Caki2 (cell line): ENCODE results near the gene NOCT. TPM values are rescaled to one million over a fixed set of nuclear protein-coding genes. Genes with fewer than 3 reads are reported as not detected.
"Not testable (repeated sequence)": the region's sequence is repeated elsewhere in the genome, so short reads cannot be mapped to it uniquely, and the experiment has no call there.

Source experiments
- DNase-seq: peaks from one replicate; pipeline ENCODE4 v3.0.0-alpha.2; 2015; ENCODE audit warnings: low read depth
- in situ Hi-C: cut with HindIII; loops from 2 replicates; pipeline ENCODE4 v1.10.0; 2016; ENCODE audit warnings: low sequenced_read_pairs, low pct_unique_long_range_greater_than_20kb, mixed read lengths
- total RNA-seq: library from RNA; depleted of rRNA; stranded (reverse); fragments of >200 nt; shearing (Covaris generic); gene quantifications from 2 replicates; pipeline ENCODE4 v1.2.3, GENCODE V29; 2014; ENCODE audit warnings: low replicate concordance

NOCT gene
- total RNA-seq, 1 experiment from 2014 or later = 11.0 TPM

- in situ Hi-C loops = no loop called here
- no peak for DNase-seq
Measured at GRCh38 chr4:139005774-139006173, 9.8 kb upstream of the NOCT start.

GRCh38 chr4:139007640-139008039 is 7.9 kb upstream of the NOCT start:
- DNase-seq = no peak
- in situ Hi-C loops = no loop called here

GRCh38 chr4:139008278-139008677 is 7.3 kb upstream of the NOCT start:
- DNase-seq, in situ Hi-C loops: not testable (repeated sequence)

DNA sequence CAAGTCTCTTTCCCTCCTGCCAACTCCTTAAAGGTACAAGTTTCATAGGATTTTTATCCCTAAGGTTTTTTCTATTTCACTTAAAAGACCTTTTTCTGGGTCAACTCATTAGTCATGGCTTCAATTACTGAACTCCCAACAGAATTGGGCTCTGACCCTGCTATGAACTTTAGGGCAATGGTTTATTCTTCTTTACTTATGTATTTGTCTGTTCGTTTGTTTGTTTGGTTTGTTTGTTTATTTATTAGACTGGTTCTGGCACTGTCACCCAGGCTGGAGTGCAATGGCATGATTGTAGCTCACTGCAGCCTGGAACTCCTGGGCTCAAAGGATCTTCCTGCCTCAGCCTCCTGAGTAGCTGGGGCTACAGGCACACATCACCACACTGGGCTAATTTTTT is 5.9 kb upstream of the NOCT start:
- in situ Hi-C loops = no loop called here

DNA sequence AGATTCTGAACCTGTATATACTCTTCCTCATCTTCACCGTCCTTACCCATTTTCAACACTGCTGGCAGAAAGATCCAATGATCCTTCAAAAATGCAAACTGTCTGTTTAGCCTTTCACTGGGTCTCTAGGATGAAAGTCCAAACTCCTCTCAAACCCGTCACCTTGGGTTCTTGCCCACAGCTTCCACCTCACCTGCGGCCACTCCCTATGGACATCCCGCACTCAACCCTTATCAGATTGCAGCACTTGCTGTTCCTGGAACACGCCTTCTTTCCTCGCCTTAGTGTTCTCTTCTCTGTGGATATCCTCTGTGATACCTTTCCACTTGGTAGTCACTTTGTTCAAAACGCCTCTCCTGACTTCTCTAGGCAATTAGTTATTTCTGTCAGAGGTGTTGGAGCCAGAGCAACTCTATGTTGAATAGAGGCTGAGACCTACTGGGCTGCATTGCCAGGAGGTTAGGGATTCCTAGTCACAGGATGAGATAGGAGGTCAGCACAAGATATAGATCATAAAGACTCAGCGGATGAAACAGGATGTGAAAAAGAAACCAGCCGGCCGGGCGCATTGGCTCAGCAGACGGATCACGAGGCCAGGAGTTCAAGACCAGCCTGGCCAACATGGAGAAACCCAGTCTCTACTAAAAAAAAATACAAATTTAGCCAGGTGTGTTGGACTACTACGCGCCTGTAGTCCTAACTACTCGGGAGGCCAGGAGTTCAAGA is 4.2 kb upstream of the NOCT start:
- in situ Hi-C loops = no loop called here
- no peak for DNase-seq

More for the DNA sequence above, 5.9 kb upstream of the NOCT start:
- no peak for DNase-seq

DNA sequence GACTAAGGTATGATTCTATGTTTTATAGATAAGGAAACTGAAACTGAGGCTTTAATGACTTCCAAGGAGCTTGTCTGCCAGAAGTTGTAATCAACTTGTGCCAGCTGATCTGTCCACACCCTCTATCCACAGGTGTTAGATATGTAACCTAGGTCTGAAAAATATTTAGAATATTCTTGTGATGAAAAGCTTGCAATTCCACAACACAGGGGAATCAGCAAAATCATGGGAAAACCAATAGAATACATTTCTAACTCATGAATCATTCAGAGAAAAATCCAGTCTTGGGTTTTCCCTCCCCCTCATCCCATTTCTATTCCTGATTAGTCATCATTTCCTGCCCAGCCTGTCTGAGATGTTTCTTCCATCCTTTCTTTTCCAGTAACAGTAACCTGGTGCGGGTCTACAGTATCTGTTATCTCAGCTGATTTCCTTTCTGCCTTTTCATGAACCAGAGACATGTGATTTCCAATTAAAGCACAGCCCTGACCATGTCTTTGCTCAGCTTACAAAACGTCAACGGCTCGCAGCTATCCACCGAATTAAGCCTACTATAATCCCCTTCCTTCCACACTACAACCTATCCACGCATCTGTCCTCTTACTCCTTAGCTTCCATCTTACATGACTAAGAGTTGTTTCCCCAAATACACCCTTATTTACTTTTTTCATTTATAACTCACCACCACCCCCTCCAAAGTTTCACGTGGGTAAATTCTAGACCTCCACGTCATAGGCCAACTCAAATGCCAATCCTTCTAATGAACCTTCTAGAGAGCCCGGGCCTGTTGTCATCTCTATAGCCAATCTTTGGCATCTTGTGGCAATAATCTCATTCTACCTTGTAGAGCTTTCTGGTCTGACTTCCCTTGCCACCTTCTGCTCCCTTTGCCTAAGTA is 961 bp upstream of the NOCT start:
- in situ Hi-C loops = no loop called here

DNA sequence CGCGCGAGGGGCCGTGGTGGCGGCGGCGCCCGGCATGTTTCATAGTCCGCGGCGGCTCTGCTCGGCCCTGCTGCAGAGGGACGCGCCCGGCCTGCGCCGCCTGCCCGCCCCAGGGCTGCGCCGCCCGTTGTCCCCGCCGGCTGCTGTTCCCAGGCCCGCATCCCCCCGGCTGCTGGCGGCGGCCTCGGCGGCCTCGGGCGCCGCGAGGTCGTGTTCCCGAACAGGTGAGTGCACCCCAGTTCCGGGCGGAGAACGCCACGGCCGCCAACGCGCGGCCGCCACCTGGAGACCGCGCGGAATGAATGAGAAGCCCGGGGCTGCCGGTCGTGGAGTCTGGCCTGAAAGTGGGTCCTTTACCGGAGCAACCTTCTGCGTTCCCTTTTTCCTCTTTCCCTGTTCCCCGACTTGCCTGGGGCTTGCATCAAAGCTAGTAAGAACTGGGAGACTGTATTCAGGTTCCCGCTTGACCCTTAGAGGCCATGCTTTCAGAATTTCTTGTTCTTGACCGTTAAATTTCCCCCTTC is 429 bp downstream of the NOCT start:
- in situ Hi-C loops = no loop called here

More for the DNA sequence above, 961 bp upstream of the NOCT start:
- DNase-seq = peak; percentile 94

DNA sequence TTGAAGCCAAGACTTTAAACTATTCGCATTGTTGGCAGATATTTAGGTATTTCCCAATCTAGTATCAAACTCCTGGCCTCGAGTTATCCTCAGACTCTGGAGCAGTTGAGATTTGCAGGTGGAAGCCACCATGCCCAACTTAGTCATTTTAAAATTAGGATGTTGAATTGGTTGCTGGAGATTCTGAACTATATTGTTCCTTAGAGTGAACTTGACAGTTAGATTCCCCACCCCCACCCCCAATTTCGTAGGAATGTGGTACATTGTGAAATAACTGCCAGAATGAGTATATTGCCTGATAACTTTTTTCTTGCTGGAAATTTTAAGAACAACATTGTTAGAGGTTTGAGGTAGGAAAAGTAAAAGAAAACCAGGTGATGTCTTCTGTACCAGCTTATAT is 2.3 kb downstream of the NOCT start:
- in situ Hi-C loops = no loop called here
- DNase-seq = no peak

More for the DNA sequence above, 429 bp downstream of the NOCT start:
- no peak for DNase-seq

DNA sequence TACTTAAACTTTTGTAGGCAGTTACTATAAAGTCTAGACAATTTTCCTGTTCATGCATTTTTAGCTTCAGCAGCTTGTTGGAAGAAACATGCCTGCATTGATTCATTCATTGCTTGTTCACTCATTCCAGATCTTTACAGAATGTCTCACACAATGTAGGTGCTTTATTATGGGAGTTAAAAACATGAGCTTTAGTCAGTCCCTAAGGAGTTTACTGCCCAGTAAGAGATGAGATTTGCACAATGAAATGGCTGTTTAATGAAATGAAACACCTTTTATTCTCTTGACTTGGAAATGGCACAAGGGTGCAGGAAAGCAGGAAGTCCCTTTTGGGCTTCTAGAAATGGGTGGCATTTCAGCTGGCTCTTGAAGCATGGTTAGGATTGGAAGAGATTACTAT is 2.9 kb downstream of the NOCT start:
- in situ Hi-C loops = no loop called here
- no peak for DNase-seq

- DNase-seq = no peak
- in situ Hi-C loops = no loop called here
Measured at GRCh38 chr4:139018971-139019758, 3.6 kb downstream of the NOCT start.

GRCh38 chr4:139020384-139020783 is 4.8 kb downstream of the NOCT start:
- in situ Hi-C loops = no loop called here
- no peak for DNase-seq

GRCh38 chr4:139021071-139021470 is 5.5 kb downstream of the NOCT start:
- in situ Hi-C loops = not testable (repeated sequence)

DNA sequence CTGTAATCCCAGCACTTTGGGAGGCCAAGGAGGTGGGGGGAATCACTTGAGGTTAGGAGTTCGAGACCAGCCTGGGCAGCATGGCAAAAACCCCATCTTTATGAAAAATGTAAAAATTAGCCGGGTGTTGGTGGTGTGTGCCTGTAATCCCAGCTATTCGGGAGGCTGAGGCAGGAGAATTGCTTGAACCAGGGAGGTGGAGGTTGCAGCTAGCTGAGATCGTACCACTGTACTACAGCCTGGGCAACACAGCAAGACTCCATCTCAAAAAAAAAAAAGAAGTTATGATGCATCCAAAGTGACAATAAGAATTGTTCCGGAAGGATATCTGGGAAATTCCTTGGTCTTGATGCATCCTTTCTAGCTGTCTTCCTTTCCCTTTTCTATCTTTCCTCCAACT is 7.3 kb downstream of the NOCT start:
- DNase-seq = no peak
- in situ Hi-C loops = no loop called here

More at GRCh38 chr4:139021071-139021470, 5.5 kb downstream of the NOCT start:
- DNase-seq = not testable (repeated sequence)

GRCh38 chr4:139024686-139025085 is 9.1 kb downstream of the NOCT start:
- no peak for DNase-seq
- in situ Hi-C loops = no loop called here

DNA sequence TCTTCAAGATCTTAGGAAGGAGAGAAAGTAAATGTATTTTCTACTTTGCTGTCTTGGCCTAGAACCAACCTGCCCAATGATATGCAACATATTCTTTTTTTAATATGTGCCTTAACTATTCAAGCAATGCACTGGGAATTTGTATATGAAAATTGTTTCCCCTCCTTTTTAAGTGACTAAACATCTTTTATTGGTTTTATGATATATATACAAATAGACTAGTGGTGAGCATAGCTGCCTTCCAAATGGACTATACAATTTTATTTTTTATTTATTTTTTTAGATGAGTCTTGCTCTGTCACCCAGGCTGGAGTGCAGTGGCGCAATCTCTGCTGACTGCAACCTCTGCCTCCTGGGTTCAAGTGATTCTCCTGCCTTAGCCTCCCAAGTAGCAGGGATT is 10.3 kb downstream of the NOCT start:
- in situ Hi-C loops = no loop called here
- no peak for DNase-seq

GRCh38 chr4:139027776-139028175 is 12.2 kb downstream of the NOCT start:
- in situ Hi-C loops = no loop called here
- DNase-seq = no peak

DNA sequence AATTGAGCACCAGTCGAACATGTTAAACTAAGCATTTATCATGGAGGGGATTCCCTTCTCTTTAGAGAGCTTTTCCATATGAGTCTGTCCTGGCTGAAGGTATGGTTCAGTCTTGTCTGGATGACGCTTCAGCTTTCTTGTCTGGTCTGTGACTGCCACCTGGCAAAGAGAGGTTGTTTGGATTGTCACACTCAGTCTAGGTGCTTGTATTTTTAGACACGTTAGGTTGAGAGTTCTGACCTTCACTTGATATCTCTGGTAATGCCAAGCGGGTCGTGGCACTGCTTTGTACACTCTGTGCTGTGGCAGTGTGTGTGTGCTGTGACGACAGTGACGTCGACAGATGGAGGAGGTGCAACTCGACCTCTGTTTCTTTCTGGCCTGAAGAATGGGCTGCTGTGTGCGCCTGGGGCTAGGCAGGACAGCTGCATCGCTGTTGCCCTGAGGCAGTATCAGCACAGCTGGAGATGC is 12.6 kb downstream of the NOCT start:
- no peak for DNase-seq
- in situ Hi-C loops = no loop called here

GRCh38 chr4:139029866-139030363 is 14.3 kb downstream of the NOCT start:
- DNase-seq, in situ Hi-C loops: not testable (repeated sequence)
